Endothelial cell (in vitro differentiated cells): ENCODE measurements around the gene DAPK1. TPM values are rescaled to one million over a fixed set of nuclear protein-coding genes. Genes with fewer than 3 reads are reported as not detected.

ENCODE experiments used
- DNase-seq: peaks from one replicate; pipeline ENCODE4 v3.0.0; 2021; ENCODE audit warnings: low spot score
- H3K27ac Mint-ChIP-seq: one replicate; pipeline ENCODE4 v1.8.0; 2021; ENCODE audit warnings: mixed read lengths, inconsistent platforms; ENCODE audit not compliant: unreplicated experiment
- H3K27me3 Mint-ChIP-seq: one replicate; pipeline ENCODE4 v1.8.0; 2021; ENCODE audit warnings: mild to moderate bottlenecking, moderate library complexity, mixed read lengths, inconsistent platforms; ENCODE audit not compliant: unreplicated experiment
- H3K36me3 Mint-ChIP-seq: one replicate; pipeline ENCODE4 v1.8.0; 2021; ENCODE audit warnings: mild to moderate bottlenecking, low read depth, mixed read lengths, inconsistent platforms; ENCODE audit not compliant: unreplicated experiment
- H3K4me1 Mint-ChIP-seq: one replicate; pipeline ENCODE4 v1.8.0; 2021; ENCODE audit warnings: mild to moderate bottlenecking, mixed read lengths, inconsistent platforms; ENCODE audit not compliant: unreplicated experiment
- H3K4me3 Mint-ChIP-seq: one replicate; pipeline ENCODE4 v1.8.0; 2021; ENCODE audit warnings: mild to moderate bottlenecking, mixed read lengths, inconsistent platforms; ENCODE audit not compliant: unreplicated experiment
- H3K9me3 Mint-ChIP-seq: one replicate; pipeline ENCODE4 v1.8.0; 2021; ENCODE audit warnings: mixed read lengths, inconsistent platforms; ENCODE audit not compliant: unreplicated experiment
- CTCF ChIP-seq: fragments of 200-600 bp; sonication (generic); IDR thresholded peaks from one replicate; pipeline ENCODE4 v1.5.0; 2021; ENCODE audit warnings: antibody characterized with exemption; ENCODE audit not compliant: unreplicated experiment
- total RNA-seq: library from RNA; stranded (reverse); fragmentation: NEBNext Ultra II Directional; extraction: Animal tissue kit (Norgen Biotek cat#: 25700); gene quantifications from one replicate; pipeline ENCODE4 v1.2.1, GENCODE V29; 2021; ENCODE audit not compliant: unreplicated experiment

Gene DAPK1
- total RNA-seq, 1 donor from 2014 or later: 36.8 TPM

- H3K27ac Mint-ChIP-seq: no peak overlapping the region
- TF ChIP-seq CTCF: no peak
- H3K9me3 Mint-ChIP-seq: peaks cover 3% of the 10 kb centered on the region
- DNase-seq: no peak
- H3K4me3 Mint-ChIP-seq: no peak overlapping the region
- no peaks in the 10 kb centered on the region for H3K4me1 Mint-ChIP-seq
- peaks cover 2% of the 10 kb centered on the region for H3K27me3 Mint-ChIP-seq
- H3K36me3 Mint-ChIP-seq: peaks cover 6% of the 10 kb centered on the region
These were observed 173.8 kb downstream of the DAPK1 start for GRCh38 chr9:87671478-87671877.

DNA sequence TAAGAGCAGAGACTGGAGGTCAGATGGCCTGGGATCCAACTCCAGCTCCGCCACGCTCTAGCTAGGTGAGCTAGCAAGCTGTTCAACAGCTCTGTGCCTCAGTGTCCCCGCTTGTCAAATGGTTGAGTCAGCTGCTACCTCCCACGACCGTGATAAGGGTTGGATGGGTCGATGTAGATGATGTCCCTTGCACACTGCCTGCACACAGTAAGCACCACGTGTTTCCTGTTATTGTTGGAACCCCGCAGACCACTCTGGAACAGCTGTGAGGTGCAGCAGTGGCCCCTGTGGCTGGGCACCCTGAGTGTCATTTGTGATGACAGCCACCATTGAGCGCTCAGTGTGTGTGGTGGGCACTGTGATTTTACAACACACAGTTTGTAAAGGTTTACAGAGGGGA, 174.3 kb downstream of the DAPK1 start:
- DNase-seq: no peak
- Mint-ChIP-seq H3K4me3 (no peak overlapping the region), H3K9me3 (peaks cover 2% of the 10 kb centered on the region), H3K27me3 (peaks cover 3% of the 10 kb centered on the region), H3K36me3 (peaks cover 5% of the 10 kb centered on the region), H3K27ac (no peak overlapping the region), H3K4me1 (peaks cover 3% of the 10 kb centered on the region)
- TF ChIP-seq CTCF: no peak

DNA sequence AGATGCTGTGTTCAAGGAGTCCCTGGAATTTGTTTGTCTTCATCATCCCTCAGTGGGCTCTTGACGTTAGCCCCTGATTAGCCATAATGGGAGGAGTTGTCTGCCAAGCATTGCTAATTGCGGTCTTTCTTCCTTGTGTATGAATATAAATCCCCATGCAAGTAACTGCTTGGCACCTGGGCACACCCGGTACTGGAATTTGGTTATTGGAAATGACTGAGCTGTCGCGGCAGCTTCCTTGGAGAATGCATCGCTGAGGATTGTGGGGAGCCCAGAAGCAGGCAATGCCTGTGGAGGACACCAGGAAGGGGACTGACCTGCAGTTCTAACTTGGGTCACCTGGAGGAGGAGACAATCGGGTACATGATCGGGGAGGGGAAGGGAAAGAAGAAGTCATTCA, 174.9 kb downstream of the DAPK1 start:
- Mint-ChIP-seq H3K4me1 (peaks cover 4% of the 10 kb centered on the region), H3K9me3 (no peaks in the 10 kb centered on the region), H3K36me3 (peaks cover 3% of the 10 kb centered on the region), H3K4me3 (no peak overlapping the region), H3K27ac (no peak overlapping the region), H3K27me3 (peaks cover 2% of the 10 kb centered on the region)
- no peak for DNase-seq
- no peak for TF ChIP-seq CTCF

DNA sequence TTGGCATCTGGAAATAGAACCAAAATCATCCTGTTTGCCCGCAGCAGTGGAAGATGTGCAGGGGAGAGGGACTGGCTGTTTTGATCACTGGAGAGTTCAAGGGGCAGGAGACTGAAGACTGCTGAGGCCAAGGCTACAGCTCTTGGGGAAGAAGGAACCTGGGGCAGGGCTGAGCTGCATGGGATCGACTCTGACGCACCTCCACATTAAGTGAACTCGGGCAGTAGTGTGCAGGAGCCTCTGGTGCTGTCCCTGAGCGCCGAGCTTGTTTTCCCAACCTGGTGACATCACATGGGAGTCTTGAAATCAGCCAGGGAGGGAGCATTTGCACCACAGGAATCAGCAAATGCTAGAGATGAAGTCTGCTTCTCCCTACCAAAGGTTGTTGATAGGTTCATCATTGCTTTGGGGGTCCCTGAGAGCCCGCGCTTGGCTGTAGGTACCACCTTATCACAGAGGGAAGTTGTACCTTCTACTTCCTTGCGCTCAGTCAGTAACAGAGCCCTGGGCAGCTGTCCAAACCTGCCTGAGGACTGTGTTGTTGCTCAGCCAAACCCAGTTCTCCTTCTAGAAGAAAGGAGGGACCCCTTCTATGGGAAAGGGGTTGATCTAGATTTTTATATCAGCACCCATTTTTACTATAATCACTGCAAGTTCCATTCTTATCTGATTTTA, 175.9 kb downstream of the DAPK1 start:
- no peak overlapping the region for H3K4me3 Mint-ChIP-seq
- no peak for TF ChIP-seq CTCF
- H3K36me3 Mint-ChIP-seq: peaks cover 3% of the 10 kb centered on the region
- no peak overlapping the region for H3K27ac Mint-ChIP-seq
- peaks cover 2% of the 10 kb centered on the region for H3K27me3 Mint-ChIP-seq
- H3K9me3 Mint-ChIP-seq: no peaks in the 10 kb centered on the region
- DNase-seq: no peak
- peaks cover 4% of the 10 kb centered on the region for H3K4me1 Mint-ChIP-seq

GRCh38 chr9:87674565-87675299, 177.1 kb downstream of the DAPK1 start:
- Mint-ChIP-seq H3K27ac (no peak overlapping the region), H3K4me1 (peaks cover 4% of the 10 kb centered on the region), H3K36me3 (no peaks in the 10 kb centered on the region), H3K27me3 (peaks cover 4% of the 10 kb centered on the region), H3K9me3 (no peaks in the 10 kb centered on the region), H3K4me3 (no peak overlapping the region)
- no peak for TF ChIP-seq CTCF
- DNase-seq: no peak
